Measurements from ENCODE around the gene SAMM50.

GRCh38 chr22:44018594-44018993 lies 63.4 kb downstream of the SAMM50 start:
- TF ChIP-seq CTCF (conservative IDR thresholded peaks at IDR 0.05; ENCODE audit: low read depth in 2 of 2), result no peak
- TF ChIP-seq CREB1 (CRISPR knock-in tag; IDR thresholded peaks at IDR 0.05; ENCODE audit: low read depth), result no peak
- TF ChIP-seq EZH2 (IDR thresholded peaks at IDR 0.05; ENCODE audit: low read depth, unreplicated experiment), result no peak
